ENCODE results near the gene IPO4.
"Not testable (repeated sequence)": the region's sequence is repeated elsewhere in the genome, so short reads cannot be mapped to it uniquely, and the experiment has no call there.

- not testable (repeated sequence) for TF ChIP-seq POLR2AphosphoS5 (IDR thresholded peaks at IDR 0.05; ENCODE audit: borderline replicate concordance, low read depth, low read length); EZH2 (IDR thresholded peaks at IDR 0.05); FOXP2 (optimal IDR thresholded peaks at IDR 0.05; ENCODE audit: control extremely low read depth, extremely low read length, insufficient read depth)
Measured at GRCh38 chr14:24216876-24217275, 28.3 kb upstream of the IPO4 start.
